H1 (cell line): Measurements from ENCODE around the gene SPI1. TPM values are rescaled to one million over a fixed set of nuclear protein-coding genes. Genes with fewer than 3 reads are reported as not detected.

ENCODE experiments used
- CTCF ChIA-PET: fragments of 300-600 bp; sonication (Branson Sonifier 250); formaldehyde crosslinking; loops from one replicate; lab custom pipeline; 2021; ENCODE audit not compliant: partially characterized antibody; lab: Charles Lee
- POLR2A ChIA-PET: fragments of 300-600 bp; sonication (Branson Sonifier 250); formaldehyde crosslinking; loops from one replicate; lab custom pipeline; 2021; ENCODE audit warnings: inconsistent platforms; ENCODE audit not compliant: partially characterized antibody; lab: Charles Lee
- DNase-seq, 2 experiments: peaks; one replicate each; pipeline versions ENCODE4 v3.0.0 to v3.0.0-alpha.2; 2010 to 2022; ENCODE audit warnings: low spot score in 2 of 2, low read depth in 1 of 2, mixed read lengths in 1 of 2
- FAIRE-seq: peaks from 2 replicates; lab custom pipeline; 2011; peaks lifted over from hg19 to GRCh38; lab: Jason Lieb, UNC
- H2AFZ ChIP-seq: 2 replicates; pipeline ENCODE4 v1.8.1; 2012; ENCODE audit warnings: low read length, inconsistent platforms
- H2AK5ac ChIP-seq: 2 replicates; pipeline ENCODE4 v1.6.1; 2013; ENCODE audit warnings: low read depth, low read length
- H2BK120ac ChIP-seq: replicated peaks from 2 replicates; pipeline ENCODE3; 2013; ENCODE audit warnings: low read depth, low read length, inconsistent platforms
- H2BK12ac ChIP-seq: 2 replicates; pipeline ENCODE4 v1.6.1; 2013; ENCODE audit warnings: low read depth, low read length
- H2BK15ac ChIP-seq: 2 replicates; pipeline ENCODE4 v1.6.1; 2013; ENCODE audit warnings: low read length
- H2BK20ac ChIP-seq: 2 replicates; pipeline ENCODE4 v1.6.1; 2013; ENCODE audit warnings: low read length
- H2BK5ac ChIP-seq: 2 replicates; pipeline ENCODE4 v1.6.1; 2013; ENCODE audit warnings: low read depth, low read length
- H3K14ac ChIP-seq: 2 replicates; pipeline ENCODE4 v1.6.1; 2013; ENCODE audit warnings: inconsistent platforms; ENCODE audit not compliant: insufficient read length
- H3K18ac ChIP-seq: 2 replicates; pipeline ENCODE4 v1.6.1; 2013; ENCODE audit warnings: low read length; ENCODE audit errors: extremely low read depth
- H3K23ac ChIP-seq: 2 replicates; pipeline ENCODE4 v1.6.1; 2013; ENCODE audit warnings: inconsistent platforms; ENCODE audit not compliant: insufficient read length
- H3K23me2 ChIP-seq: 2 replicates; pipeline ENCODE4 v1.6.1; 2013; ENCODE audit warnings: low read depth, low read length
- H3K27ac ChIP-seq: 2 replicates; pipeline ENCODE4 v1.6.1; 2011; ENCODE audit warnings: low read depth, low read length, inconsistent platforms
- H3K27me3 ChIP-seq, 4 experiments: replicated peaks in 1 of 4; 1 replicate in 1 of 4; 2 replicates in 3 of 4; pipeline versions ENCODE4 v1.6.1 to v1.8.1; 2011 to 2013; ENCODE audit warnings: low read length in 3 of 4, mild to moderate bottlenecking in 3 of 4, inconsistent platforms in 2 of 4, mixed read lengths in 2 of 4, moderate library complexity in 1 of 4; ENCODE audit not compliant: control insufficient read depth in 3 of 4, insufficient read depth in 3 of 4; ENCODE audit errors: extremely low read depth in 1 of 4
- H3K36me3 ChIP-seq, 4 experiments: 2 replicates each; pipeline versions ENCODE4 v1.6.1 to v1.8.1; 2011 to 2013; ENCODE audit warnings: mild to moderate bottlenecking in 4 of 4, low read length in 3 of 4, moderate library complexity in 2 of 4, control low read depth in 1 of 4, inconsistent platforms in 1 of 4; ENCODE audit not compliant: insufficient read depth in 4 of 4, control insufficient read depth in 2 of 4
- H3K4ac ChIP-seq: replicated peaks from 2 replicates; pipeline ENCODE3; 2013; ENCODE audit warnings: low read length, low read depth, mixed read lengths, inconsistent platforms; ENCODE audit not compliant: insufficient read length
- H3K4me1 ChIP-seq, 4 experiments: replicated peaks in 1 of 4; 1 replicate in 1 of 4; 2 replicates in 3 of 4; pipeline versions ENCODE4 v1.6.1 to v1.8.1; 2011 to 2013; ENCODE audit warnings: low read length in 3 of 4, inconsistent platforms in 2 of 4, mixed read lengths in 1 of 4; ENCODE audit not compliant: insufficient read depth in 4 of 4, control insufficient read depth in 3 of 4
- H3K4me2 ChIP-seq, 2 experiments: 2 replicates each; pipeline versions ENCODE4 v1.6.1 to v1.8.1; 2011 to 2013; ENCODE audit warnings: low read depth in 2 of 2, low read length in 2 of 2, control low read depth in 1 of 2, inconsistent platforms in 1 of 2, mild to moderate bottlenecking in 1 of 2; ENCODE audit not compliant: insufficient read depth in 1 of 2
- H3K4me3 ChIP-seq, 4 experiments: fragments of 200-600, 300-600 bp in 1 of 4; sonication (generic), shearing (Covaris generic), sonication (Bioruptor Twin) in 1 of 4; 2 replicates each; pipeline versions ENCODE4 v1.5.1 to v1.8.1; 2011 to 2016; ENCODE audit warnings: low read length in 4 of 4, low read depth in 3 of 4, control low read depth in 2 of 4, inconsistent platforms in 2 of 4, mild to moderate bottlenecking in 2 of 4, mixed read lengths in 1 of 4, moderate library complexity in 1 of 4; ENCODE audit not compliant: insufficient read depth in 2 of 4; ENCODE audit errors: extremely low read depth in 1 of 4
- H3K56ac ChIP-seq: replicated peaks from 2 replicates; pipeline ENCODE3; 2013; ENCODE audit warnings: low read depth, mild to moderate bottlenecking, mixed read lengths, low read length, inconsistent platforms; ENCODE audit not compliant: insufficient read length
- H3K79me1 ChIP-seq: 2 replicates; pipeline ENCODE4 v1.6.1; 2013; ENCODE audit warnings: low read depth, low read length, control low read depth
- H3K79me2 ChIP-seq, 2 experiments: 2 replicates each; pipeline versions ENCODE4 v1.6.1 to v1.8.1; 2012 to 2013; ENCODE audit warnings: low read length in 2 of 2, mild to moderate bottlenecking in 2 of 2, inconsistent platforms in 1 of 2; ENCODE audit not compliant: insufficient read depth in 2 of 2, control insufficient read depth in 1 of 2
- H3K9ac ChIP-seq, 4 experiments: replicated peaks in 1 of 4; 1 replicate in 1 of 4; 2 replicates in 3 of 4; pipeline versions ENCODE4 v1.6.1 to v1.8.1; 2011 to 2013; ENCODE audit warnings: low read depth in 3 of 4, low read length in 3 of 4, control low read depth in 2 of 4, mild to moderate bottlenecking in 2 of 4, moderate library complexity in 2 of 4, inconsistent platforms in 1 of 4; ENCODE audit errors: extremely low read depth in 1 of 4
- H3K9me3 ChIP-seq, 2 experiments: 2 replicates each; pipeline versions ENCODE4 v1.6.1 to v1.8.1; 2012 to 2013; ENCODE audit warnings: mild to moderate bottlenecking in 2 of 2, moderate library complexity in 2 of 2, control low read depth in 1 of 2, inconsistent platforms in 1 of 2, low read depth in 1 of 2, low read length in 1 of 2, mixed read lengths in 1 of 2; ENCODE audit not compliant: insufficient read depth in 2 of 2
- H4K20me1 ChIP-seq, 2 experiments: replicated peaks in 1 of 2; 2 replicates each; pipeline versions ENCODE3 to v1.8.1; 2011 to 2013; ENCODE audit warnings: inconsistent platforms in 2 of 2, low read length in 2 of 2, mild to moderate bottlenecking in 1 of 2; ENCODE audit not compliant: insufficient read depth in 2 of 2, control insufficient read depth in 1 of 2
- H4K5ac ChIP-seq: 2 replicates; pipeline ENCODE4 v1.6.1; 2013; ENCODE audit warnings: low read length, low read depth, mixed read lengths, inconsistent platforms; ENCODE audit not compliant: insufficient read length
- H4K8ac ChIP-seq: 2 replicates; pipeline ENCODE4 v1.8.0; 2013; ENCODE audit warnings: mild to moderate bottlenecking, moderate library complexity, low read length, inconsistent platforms; ENCODE audit not compliant: insufficient read depth; ENCODE audit errors: extremely low read depth
- H4K91ac ChIP-seq: replicated peaks from 2 replicates; pipeline ENCODE3; 2013; ENCODE audit warnings: low read length, mixed read lengths, inconsistent platforms; ENCODE audit not compliant: insufficient read length
- BRCA1 ChIP-seq: IDR thresholded peaks from 2 replicates; pipeline ENCODE4 v1.6.1; 2012; ENCODE audit warnings: low read depth, low read length, improper control_type of control experiment
- CBX8 ChIP-seq: fragments of 300-800, 300-1000 bp; sonication (generic); IDR thresholded peaks from 2 replicates; pipeline ENCODE4 v1.7.1; 2016; ENCODE audit warnings: low read depth, low read length, borderline replicate concordance
- CEBPB ChIP-seq: IDR thresholded peaks from 2 replicates; pipeline ENCODE4 v1.6.1; 2012; ENCODE audit warnings: low read depth, low read length
- E2F6 ChIP-seq: IDR thresholded peaks from 2 replicates; pipeline ENCODE4 v1.6.1; 2012; ENCODE audit warnings: inconsistent platforms
- JUND ChIP-seq: IDR thresholded peaks from 2 replicates; pipeline ENCODE4 v1.6.1; 2011; ENCODE audit warnings: mild to moderate bottlenecking, improper control_type of control experiment, low read length
- POLR2AphosphoS5 ChIP-seq: IDR thresholded peaks from 2 replicates; pipeline ENCODE4 v1.6.1; 2011; ENCODE audit warnings: low read depth, low read length
- RNF2 ChIP-seq: fragments of 200-900, 300-1000 bp; sonication (generic); IDR thresholded peaks from 2 replicates; pipeline ENCODE4 v1.7.1; 2016; ENCODE audit warnings: borderline replicate concordance, low read depth, mild to moderate bottlenecking, antibody characterized with exemption, low read length; ENCODE audit not compliant: poor library complexity, severe bottlenecking; ENCODE audit errors: missing control alignments
- TAF1 ChIP-seq: IDR thresholded peaks from 2 replicates; pipeline ENCODE4 v1.6.1; 2011; ENCODE audit warnings: mild to moderate bottlenecking, low read depth, low read length
- WGBS, 2 experiments: shearing (Covaris generic) in 1 of 2; methylation state at CpG; one replicate each; pipeline versions ENCODE4 v1.1.6 to v1.1.7; 2013 to 2015; ENCODE audit warnings: low lambda C conversion rate in 2 of 2, mixed read lengths in 2 of 2, inconsistent platforms in 1 of 2, low coverage in 1 of 2, missing lambda C conversion rate in 1 of 2; ENCODE audit not compliant: insufficient replicate concordance in 2 of 2, insufficient coverage in 1 of 2, insufficient read length in 1 of 2; ENCODE audit errors: extremely low coverage in 1 of 2, missing lambda C conversion rate in 1 of 2; 5-methylcytosine and 5-hydroxymethylcytosine counted together
- polyA plus RNA-seq, 7 experiments: library from polyadenylated mRNA; depleted of rRNA in 3 of 7; stranded (reverse) in 5 of 7; unstranded in 2 of 7; fragments of >200 nt in 5 of 7; fragments of 200-250 nt in 2 of 7; gene quantifications; 1 replicate in 5 of 7; 2 replicates in 1 of 7; 4 replicates in 1 of 7; pipeline versions ENCODE4 v1.2.1 to v1.2.3, GENCODE V29; 2011 to 2013; ENCODE audit warnings: missing spikeins in 2 of 7, mixed read lengths in 2 of 7
- total RNA-seq: library from RNA; stranded (reverse); fragmentation: NEBNext Ultra II Directional; extraction: Animal tissue kit (Norgen Biotek cat#: 25700); gene quantifications from 2 replicates; pipeline ENCODE4 v1.2.1, GENCODE V29; 2021

SPI1 gene
- total and polyA plus RNA-seq, 2 of the 8 experiments (the other 6 are each of a cell fraction or from before 2014, with no cell fraction given): 0.12 TPM; not detected in 1

- POLR2A ChIA-PET: interaction anchor here (1.2 to 1.6 kb wide), 2 partner anchors 9 to 24 kb away, joined by 3 to 4 read pairs; partner anchors contain the start of gene SPI1
- Histone ChIP-seq H3K27me3 (no peaks in the 10 kb centered on the region), H3K4me2 (no peak overlapping the region), H4K20me1 (no peaks in the 10 kb centered on the region), H2BK15ac (no peak overlapping the region), H3K14ac (no peak overlapping the region), H3K56ac (no peak overlapping the region), H3K4ac (no peak overlapping the region), H2AK5ac (no peak overlapping the region), H3K9me3 (no peaks in the 10 kb centered on the region), H3K4me1 (peaks cover 8 to 23% (median 13%) of the 10 kb centered on the region in 4 experiments), H2BK5ac (no peak overlapping the region), H3K27ac (no peak overlapping the region), H3K36me3 (no peaks in the 10 kb centered on the region), H3K79me1 (no peaks in the 10 kb centered on the region), H4K8ac (peak overlapping the region; percentile 58; the same call in 1 of the 2 replicates), H4K91ac (no peak overlapping the region), H3K23me2 (peaks cover 11% of the 10 kb centered on the region; the same call in 1 of the 2 replicates), H3K18ac (no peak overlapping the region; the same call in 1 of the 2 replicates), H4K5ac (no peak overlapping the region), H2AFZ (0 out of 2 replicates have a peak overlapping the region, but pooled peaks have one; percentile 34), H2BK120ac (no peak overlapping the region), H2BK12ac (0 out of 2 replicates have a peak overlapping the region, but pooled peaks have one; percentile 0), H3K23ac (no peak overlapping the region), H3K9ac (no peak overlapping the region), H3K79me2 (no peaks in the 10 kb centered on the region), H3K4me3 (no peak overlapping the region), H2BK20ac (no peak overlapping the region)
- no peak for TF ChIP-seq CBX8
- no peak for TF ChIP-seq BRCA1
- TF ChIP-seq E2F6: no peak
- no peak for TF ChIP-seq TAF1
- TF ChIP-seq POLR2AphosphoS5: no peak
- no peak for TF ChIP-seq JUND
- TF ChIP-seq CEBPB: no peak
- TF ChIP-seq RNF2: no peak
- CTCF ChIA-PET: interaction anchor here (0.7 to 6.9 kb wide), 4 partner anchors 10 to 170 kb away, joined by 3 to 44 read pairs (median 5); no protein-coding TSS in a partner anchor
- FAIRE-seq (no peak), DNase-seq (no peak)
- 85% methylated on average over 4 of the region's 4 CpGs; no CpG with 5 or more reads in 1 of the 2 experiments for WGBS, 2 experiments
Measured at GRCh38 chr11:47403135-47403534, 24.8 kb upstream of the SPI1 start.
